ENCODE results near the gene CYTH3. TPM values are rescaled to one million over a fixed set of nuclear protein-coding genes. Genes with fewer than 3 reads are reported as not detected.

The CYTH3 gene
- total RNA-seq, 1 donor: 89.4 TPM

DNA sequence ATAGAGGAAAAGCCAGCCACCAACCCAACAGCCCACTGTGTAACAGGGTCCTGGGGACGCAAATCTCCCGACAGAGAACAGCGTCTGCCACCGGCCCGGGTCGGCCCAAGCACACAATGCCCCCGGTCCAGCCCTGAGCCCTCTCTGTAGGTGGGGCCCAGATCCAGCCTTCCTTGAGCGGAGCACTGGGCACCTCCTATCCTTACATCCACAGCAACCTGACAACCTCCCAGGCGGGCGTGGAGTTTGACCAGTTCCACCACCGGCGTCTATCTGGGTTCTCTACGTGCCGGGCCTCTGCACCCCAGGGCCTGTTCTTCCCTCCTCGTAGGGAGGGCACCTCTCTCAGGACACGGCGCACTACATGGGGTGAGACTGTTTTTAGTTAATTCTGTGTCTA, 109.0 kb downstream of the CYTH3 start:
- Histone ChIP-seq H3K4me1 (ENCODE audit: insufficient read depth, low read length) (peaks cover 4% of the 10 kb centered on the region), H2AFZ (ENCODE audit: low read length) (no peak overlapping the region), H3K36me3 (ENCODE audit: insufficient read depth, low read length) (peaks cover 46% of the 10 kb centered on the region), H3K79me2 (ENCODE audit: insufficient read depth, low read length) (peaks cover 2% of the 10 kb centered on the region), H3K9me3 (ENCODE audit: low read depth, low read length) (no peaks in the 10 kb centered on the region), H4K20me1 (ENCODE audit: insufficient read depth, low read length) (peaks cover 2% of the 10 kb centered on the region), H3K27me3 (ENCODE audit: insufficient read depth, low read length) (no peaks in the 10 kb centered on the region), H3K4me2 (ENCODE audit: insufficient read depth, low read length) (no peak overlapping the region), H3K4me3 (ENCODE audit: insufficient read depth, low read length) (no peak overlapping the region), H3K27ac (ENCODE audit: low read depth, low read length) (no peak overlapping the region)
- peak; percentile 66 for DNase-seq (ENCODE audit: insufficient read length, low spot score, missing footprints)
- TF ChIP-seq, protein P1, sequence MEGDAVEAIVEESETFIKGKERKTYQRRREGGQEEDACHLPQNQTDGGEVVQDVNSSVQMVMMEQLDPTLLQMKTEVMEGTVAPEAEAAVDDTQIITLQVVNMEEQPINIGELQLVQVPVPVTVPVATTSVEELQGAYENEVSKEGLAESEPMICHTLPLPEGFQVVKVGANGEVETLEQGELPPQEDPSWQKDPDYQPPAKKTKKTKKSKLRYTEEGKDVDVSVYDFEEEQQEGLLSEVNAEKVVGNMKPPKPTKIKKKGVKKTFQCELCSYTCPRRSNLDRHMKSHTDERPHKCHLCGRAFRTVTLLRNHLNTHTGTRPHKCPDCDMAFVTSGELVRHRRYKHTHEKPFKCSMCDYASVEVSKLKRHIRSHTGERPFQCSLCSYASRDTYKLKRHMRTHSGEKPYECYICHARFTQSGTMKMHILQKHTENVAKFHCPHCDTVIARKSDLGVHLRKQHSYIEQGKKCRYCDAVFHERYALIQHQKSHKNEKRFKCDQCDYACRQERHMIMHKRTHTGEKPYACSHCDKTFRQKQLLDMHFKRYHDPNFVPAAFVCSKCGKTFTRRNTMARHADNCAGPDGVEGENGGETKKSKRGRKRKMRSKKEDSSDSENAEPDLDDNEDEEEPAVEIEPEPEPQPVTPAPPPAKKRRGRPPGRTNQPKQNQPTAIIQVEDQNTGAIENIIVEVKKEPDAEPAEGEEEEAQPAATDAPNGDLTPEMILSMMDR (IDR thresholded peaks at IDR 0.05; ENCODE audit: extremely low read depth, low read depth, low read length): no peak

DNA sequence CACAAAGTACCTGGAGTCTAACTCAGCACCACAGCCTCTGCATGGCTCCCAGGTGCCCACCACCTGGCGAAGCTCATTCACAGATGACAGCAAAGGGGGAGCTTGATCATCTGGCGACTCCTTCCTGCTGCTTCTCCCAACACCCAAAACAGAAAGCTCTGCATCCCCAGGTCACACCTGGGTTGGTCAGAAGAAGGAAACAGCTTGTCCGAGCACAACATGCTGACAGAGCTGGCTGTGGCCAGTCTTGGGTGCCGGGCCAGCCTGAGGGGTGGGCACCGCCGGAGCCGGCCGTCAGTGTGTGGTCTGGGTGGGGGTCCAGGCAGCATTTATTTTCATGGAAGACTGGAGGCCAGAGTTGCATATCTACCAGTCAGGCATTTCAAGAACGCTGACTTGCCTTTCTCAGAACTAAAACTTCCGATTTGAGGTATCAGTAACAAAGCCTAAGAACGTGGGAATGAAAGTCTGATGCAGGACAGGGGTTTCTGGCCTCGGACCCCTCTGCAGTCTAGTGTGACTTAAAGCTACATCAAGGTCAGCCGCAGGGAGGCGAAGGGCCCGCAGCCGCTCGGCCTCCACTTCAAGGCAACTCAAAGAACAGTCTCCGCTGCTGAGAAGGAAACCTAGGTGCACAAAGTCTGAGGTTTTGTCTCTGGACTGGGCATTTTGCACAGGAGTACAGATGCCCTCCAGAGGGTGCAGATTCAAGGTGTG, 109.6 kb downstream of the CYTH3 start:
- Histone ChIP-seq H3K4me2 (ENCODE audit: insufficient read depth, low read length) (no peak overlapping the region), H3K9me3 (ENCODE audit: low read depth, low read length) (no peaks in the 10 kb centered on the region), H3K79me2 (ENCODE audit: insufficient read depth, low read length) (peaks cover 2% of the 10 kb centered on the region), H3K4me1 (ENCODE audit: insufficient read depth, low read length) (peaks cover 4% of the 10 kb centered on the region), H3K36me3 (ENCODE audit: insufficient read depth, low read length) (peaks cover 51% of the 10 kb centered on the region), H4K20me1 (ENCODE audit: insufficient read depth, low read length) (peaks cover 2% of the 10 kb centered on the region), H3K27me3 (ENCODE audit: insufficient read depth, low read length) (no peaks in the 10 kb centered on the region), H2AFZ (ENCODE audit: low read length) (no peak overlapping the region), H3K4me3 (ENCODE audit: insufficient read depth, low read length) (no peak overlapping the region), H3K27ac (ENCODE audit: low read depth, low read length) (no peak overlapping the region)
- TF ChIP-seq, protein P1 (IDR thresholded peaks at IDR 0.05; ENCODE audit: extremely low read depth, low read depth, low read length): no peak
- DNase-seq (ENCODE audit: insufficient read length, low spot score, missing footprints): peak; percentile 73

DNA sequence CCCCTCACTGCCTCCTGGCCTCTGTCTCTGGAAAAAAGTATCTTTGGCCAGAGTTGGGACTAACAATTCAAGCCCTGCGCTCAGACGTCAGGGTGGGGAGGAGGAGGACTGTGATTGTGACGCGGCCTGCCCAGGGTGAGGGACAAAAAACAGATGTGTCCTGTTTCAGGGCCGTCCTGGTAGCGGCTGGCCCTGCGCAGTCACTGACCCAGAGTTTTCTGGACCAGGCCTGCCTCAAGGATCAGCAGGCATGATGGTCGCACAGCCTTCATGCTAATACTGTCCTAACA, 110.1 kb downstream of the CYTH3 start:
- H3K4me2 ChIP-seq (ENCODE audit: insufficient read depth, low read length): no peak overlapping the region
- peaks cover 2% of the 10 kb centered on the region for H3K79me2 ChIP-seq (ENCODE audit: insufficient read depth, low read length)
- peaks cover 4% of the 10 kb centered on the region for H3K4me1 ChIP-seq (ENCODE audit: insufficient read depth, low read length)
- no peak overlapping the region for H2AFZ ChIP-seq (ENCODE audit: low read length)
- no peaks in the 10 kb centered on the region for H3K9me3 ChIP-seq (ENCODE audit: low read depth, low read length)
- H3K36me3 ChIP-seq (ENCODE audit: insufficient read depth, low read length): peaks cover 51% of the 10 kb centered on the region
- H3K4me3 ChIP-seq (ENCODE audit: insufficient read depth, low read length): no peak overlapping the region
- TF ChIP-seq, protein P1 (IDR thresholded peaks at IDR 0.05; ENCODE audit: extremely low read depth, low read depth, low read length): no peak
- H3K27ac ChIP-seq (ENCODE audit: low read depth, low read length): no peak overlapping the region
- no peak for DNase-seq (ENCODE audit: insufficient read length, low spot score, missing footprints)
- peaks cover 2% of the 10 kb centered on the region for H4K20me1 ChIP-seq (ENCODE audit: insufficient read depth, low read length)
- H3K27me3 ChIP-seq (ENCODE audit: insufficient read depth, low read length): no peaks in the 10 kb centered on the region

DNA sequence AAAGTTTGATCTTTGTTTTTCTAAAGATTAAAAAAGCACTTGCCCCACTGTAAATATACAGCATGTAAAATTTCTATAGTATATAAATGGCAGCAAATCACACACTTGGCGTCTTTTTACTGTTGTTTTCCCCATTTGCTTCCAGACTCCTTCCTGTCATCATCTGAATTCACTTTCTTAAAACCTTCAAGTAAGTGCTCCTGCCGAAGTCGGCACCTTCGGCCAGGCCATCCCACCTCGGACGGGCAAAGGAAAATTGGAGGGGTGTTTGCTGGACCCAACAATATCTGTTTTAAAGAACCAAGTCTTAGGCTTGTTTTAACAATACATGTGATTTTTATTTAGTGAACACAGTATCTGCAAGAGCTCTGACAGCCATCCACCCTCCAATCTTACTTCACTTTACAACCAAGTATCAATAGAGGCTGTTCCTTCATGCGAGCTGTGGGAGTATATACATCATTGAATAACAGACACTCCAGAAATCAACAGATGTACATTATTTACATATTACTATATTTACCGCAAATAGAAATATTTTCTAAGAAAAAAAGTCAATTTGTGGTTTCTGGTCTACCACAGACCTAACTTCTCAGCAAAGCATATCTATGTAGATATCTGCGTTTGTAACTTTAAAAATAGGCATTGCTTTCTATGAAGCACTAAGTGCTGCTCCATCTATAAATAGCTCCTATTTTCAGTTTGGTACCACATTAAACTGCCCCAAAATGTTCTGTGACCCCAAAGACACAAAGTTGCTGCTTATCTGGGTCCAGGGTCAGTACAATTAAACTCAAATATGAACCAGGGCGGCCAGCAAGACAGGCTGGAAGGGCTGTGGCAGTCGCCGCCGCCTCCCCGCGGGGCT, 110.7 kb downstream of the CYTH3 start:
- no peaks in the 10 kb centered on the region for H3K27me3 ChIP-seq (ENCODE audit: insufficient read depth, low read length)
- TF ChIP-seq, protein P1 (IDR thresholded peaks at IDR 0.05; ENCODE audit: extremely low read depth, low read depth, low read length): no peak
- H2AFZ ChIP-seq (ENCODE audit: low read length): no peak overlapping the region
- DNase-seq (ENCODE audit: insufficient read length, low spot score, missing footprints): peak; percentile 64
- H3K4me3 ChIP-seq (ENCODE audit: insufficient read depth, low read length): no peak overlapping the region
- H3K4me1 ChIP-seq (ENCODE audit: insufficient read depth, low read length): peaks cover 4% of the 10 kb centered on the region
- peaks cover 2% of the 10 kb centered on the region for H3K79me2 ChIP-seq (ENCODE audit: insufficient read depth, low read length)
- H3K4me2 ChIP-seq (ENCODE audit: insufficient read depth, low read length): no peak overlapping the region
- peaks cover 56% of the 10 kb centered on the region for H3K36me3 ChIP-seq (ENCODE audit: insufficient read depth, low read length)
- H4K20me1 ChIP-seq (ENCODE audit: insufficient read depth, low read length): no peaks in the 10 kb centered on the region
- no peaks in the 10 kb centered on the region for H3K9me3 ChIP-seq (ENCODE audit: low read depth, low read length)
- no peak overlapping the region for H3K27ac ChIP-seq (ENCODE audit: low read depth, low read length)

All from osteoblast (primary cell).